Midbrain (tissue), 1 donor: ENCODE results near the gene FCN2.
"Not testable (repeated sequence)": the region's sequence is repeated elsewhere in the genome, so short reads cannot be mapped to it uniquely, and the experiment has no call there.

ENCODE experiments used
- DNase-seq: peaks from one replicate; lab custom pipeline; 2025; lab: John Stamatoyannopoulos, UW

FCN2 gene

GRCh38 chr9:134847752-134848432, 32.7 kb upstream of the FCN2 start:
- no peak for DNase-seq

GRCh38 chr9:134848504-134848903, 32.1 kb upstream of the FCN2 start:
- no peak for DNase-seq

DNA sequence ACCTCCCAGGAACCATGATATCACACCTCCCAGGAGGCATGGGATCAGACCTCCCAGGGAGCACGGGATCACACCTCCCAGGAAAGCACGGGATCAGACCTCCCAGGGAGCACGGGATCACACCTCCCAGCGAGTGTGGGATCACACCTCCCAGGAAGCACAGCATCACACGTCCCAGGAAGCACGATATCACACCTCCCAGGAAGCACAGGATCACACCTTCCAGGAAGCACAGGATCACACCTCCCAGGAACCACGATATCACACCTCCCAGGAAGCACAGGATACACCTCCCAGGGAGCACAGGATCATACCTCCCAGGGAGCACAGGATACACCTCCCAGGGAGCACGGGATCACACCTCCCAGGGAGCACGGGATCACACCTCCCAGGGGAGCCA, 30.0 kb upstream of the FCN2 start:
- DNase-seq: no peak

DNA sequence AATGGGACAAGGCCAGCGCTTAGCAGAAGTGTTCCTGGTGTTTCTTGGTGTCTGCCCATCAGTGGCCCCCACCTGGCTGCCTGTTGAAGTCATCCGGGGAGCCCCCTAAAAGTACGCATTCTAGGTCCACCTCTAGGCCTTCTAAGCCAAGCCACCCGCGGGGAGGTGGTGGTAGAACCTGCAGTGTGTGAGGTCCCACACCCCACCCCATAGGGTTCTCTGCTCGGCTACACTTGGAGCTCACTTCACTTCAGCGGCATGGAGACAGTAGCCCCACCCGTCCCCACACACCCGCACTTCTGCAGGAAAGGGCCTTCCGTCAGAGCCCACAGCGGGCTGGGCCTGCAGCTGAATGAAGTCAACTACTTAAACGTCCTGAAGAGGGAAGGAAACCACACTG, 29.6 kb upstream of the FCN2 start:
- no peak for DNase-seq

GRCh38 chr9:134852906-134853654, 27.5 kb upstream of the FCN2 start:
- no peak for DNase-seq

GRCh38 chr9:134853893-134854292, 26.7 kb upstream of the FCN2 start:
- DNase-seq: no peak

GRCh38 chr9:134854541-134854981, 26.0 kb upstream of the FCN2 start:
- no peak for DNase-seq

DNA sequence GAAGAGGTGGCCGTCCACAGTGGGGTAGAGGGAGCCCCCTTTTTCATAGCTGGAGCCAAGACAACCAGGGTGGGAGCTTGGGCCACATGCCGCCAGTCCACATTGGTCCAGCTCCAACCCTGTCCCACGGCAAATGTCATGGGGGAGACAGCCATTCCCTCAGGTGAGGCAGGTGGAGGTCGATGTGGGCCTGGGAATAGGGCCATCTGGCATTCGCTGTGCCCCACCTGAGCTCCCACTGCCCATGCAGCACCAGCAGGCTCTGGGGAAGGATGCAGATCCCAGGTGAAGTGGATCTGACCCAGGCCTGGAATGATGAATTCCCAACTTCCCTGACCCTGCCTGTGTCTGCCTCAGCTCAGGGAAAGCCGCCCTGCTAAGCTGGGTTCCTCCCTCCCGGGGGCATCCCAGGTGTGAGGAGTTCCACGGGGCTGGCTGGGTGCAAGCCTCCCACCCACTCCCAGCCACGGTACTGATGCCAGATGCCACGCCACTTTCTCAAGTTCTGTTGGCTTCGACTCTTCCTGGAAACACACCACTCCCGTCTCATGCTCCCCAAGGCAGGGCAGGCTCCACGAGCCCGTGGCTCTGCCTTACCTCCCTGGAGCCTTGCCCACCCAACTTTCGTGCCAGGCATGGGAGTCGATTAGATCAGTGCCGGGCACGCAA, 25.2 kb upstream of the FCN2 start:
- DNase-seq: no peak

DNA sequence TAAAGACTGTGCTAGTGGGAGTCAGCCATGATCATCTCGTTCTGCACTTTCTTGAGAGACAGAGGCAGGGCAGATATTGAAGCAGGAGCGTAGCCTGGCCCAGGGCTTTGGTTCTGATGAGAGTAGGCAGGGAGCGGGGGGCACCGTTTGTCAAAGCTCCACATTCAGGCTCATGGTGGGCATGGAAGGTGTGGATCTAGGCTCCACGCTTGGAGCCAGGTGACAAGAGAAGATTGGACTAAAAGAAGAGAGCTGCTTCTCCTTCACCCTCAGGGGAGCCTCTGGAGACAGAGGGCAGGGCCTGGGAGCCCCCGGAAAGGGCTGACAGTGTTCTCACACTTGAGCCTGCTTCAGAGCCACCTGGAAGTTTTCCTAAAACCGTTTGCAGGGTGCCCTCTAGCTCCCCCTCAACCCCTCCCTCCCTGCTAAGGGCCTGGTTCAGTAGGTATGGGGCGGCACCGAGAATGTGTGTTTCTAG, 24.7 kb upstream of the FCN2 start:
- no peak for DNase-seq

- DNase-seq: not testable (repeated sequence)
These were observed 23.2 kb upstream of the FCN2 start for GRCh38 chr9:134857451-134857850.

DNA sequence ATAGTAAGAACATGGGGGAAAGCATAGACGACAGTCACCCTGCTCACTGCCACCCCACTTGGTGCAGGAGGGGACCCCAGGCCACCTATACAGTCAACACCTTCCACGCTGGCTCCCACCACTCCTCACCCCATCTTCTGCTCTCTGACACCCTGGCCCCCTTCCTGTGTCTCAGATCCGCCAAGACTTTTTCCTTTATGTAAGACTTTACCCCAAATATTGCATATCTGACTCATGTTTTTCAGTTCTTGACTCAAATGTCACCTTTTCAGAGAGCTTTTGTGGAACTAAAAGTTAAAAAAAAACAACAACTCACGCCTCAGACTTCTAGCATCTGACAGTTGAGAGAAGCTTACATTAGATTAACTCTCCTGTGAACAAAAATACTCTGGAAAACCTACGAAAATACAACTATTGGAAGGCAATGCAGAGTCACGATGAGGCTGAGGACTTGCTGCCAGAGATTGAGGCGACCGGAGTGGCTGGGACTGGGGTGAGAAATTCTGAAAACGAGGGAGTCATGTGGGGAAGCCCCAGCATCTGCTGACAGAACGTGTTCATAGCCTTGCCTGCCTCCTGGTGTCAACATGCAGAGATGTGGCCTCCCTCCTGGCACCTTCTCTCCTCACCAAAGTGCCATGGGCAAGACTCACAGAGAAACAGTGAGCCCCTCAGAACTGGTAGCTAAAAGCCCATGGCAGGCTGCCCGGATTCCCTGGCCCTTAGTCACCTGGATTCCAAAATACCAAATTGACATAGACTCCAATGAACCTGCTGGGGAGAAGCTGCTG, 22.4 kb upstream of the FCN2 start:
- DNase-seq: no peak

DNA sequence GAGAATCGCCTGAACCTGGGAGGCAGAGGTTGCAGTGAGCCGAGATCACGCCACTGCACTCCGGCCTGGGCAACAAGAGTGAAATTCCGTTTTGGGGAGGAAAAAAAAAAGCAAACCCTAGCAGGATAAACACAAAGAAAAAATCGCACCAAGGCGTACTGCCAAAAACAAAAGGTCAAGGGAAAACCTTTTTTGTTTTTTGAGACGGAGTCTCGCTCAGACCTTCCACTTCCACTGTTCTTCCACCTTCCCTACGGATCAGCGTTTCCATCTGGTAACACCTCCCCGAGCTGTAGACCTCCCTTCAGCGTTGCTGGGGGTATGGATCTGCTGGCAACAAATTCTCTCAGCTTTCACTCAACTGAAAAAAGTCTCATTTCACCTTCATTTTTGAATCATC, 20.1 kb upstream of the FCN2 start:
- DNase-seq: no peak

DNA sequence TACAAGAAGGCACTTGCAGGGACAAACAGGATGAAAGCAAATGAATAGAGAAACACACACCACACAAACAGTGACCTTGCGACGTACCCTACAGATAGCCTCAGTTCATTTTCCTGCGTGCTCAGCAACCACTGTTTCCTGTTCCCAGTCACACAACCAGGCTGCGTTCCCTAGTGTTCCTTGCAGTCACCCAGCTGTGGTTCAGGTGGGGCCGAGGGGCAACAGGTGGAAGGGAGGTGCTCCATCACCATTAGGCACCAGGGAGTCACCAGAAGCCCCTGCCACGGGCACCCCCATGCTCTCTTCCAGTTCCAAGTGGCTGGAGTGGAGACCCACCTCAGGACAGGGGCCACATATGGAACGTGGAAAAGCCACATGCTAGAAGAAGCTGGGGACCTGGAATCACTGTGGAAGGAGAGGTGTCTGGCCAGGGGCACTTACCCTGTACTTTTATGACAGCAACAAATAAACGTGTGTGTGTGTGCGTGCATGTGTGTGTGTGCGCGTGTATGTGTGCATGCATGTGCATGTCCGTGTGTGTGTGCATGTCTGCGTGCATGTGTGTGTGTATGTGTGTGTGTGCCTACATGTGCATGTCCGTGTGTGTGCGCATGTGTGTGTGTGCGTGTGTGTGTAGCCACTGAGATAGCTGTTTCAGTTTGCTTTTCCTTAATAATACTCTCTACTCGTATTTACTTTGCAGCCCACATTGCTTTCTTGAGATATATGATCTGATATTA, 18.8 kb upstream of the FCN2 start:
- no peak for DNase-seq

GRCh38 chr9:134863306-134863902, 17.2 kb upstream of the FCN2 start:
- no peak for DNase-seq

DNA sequence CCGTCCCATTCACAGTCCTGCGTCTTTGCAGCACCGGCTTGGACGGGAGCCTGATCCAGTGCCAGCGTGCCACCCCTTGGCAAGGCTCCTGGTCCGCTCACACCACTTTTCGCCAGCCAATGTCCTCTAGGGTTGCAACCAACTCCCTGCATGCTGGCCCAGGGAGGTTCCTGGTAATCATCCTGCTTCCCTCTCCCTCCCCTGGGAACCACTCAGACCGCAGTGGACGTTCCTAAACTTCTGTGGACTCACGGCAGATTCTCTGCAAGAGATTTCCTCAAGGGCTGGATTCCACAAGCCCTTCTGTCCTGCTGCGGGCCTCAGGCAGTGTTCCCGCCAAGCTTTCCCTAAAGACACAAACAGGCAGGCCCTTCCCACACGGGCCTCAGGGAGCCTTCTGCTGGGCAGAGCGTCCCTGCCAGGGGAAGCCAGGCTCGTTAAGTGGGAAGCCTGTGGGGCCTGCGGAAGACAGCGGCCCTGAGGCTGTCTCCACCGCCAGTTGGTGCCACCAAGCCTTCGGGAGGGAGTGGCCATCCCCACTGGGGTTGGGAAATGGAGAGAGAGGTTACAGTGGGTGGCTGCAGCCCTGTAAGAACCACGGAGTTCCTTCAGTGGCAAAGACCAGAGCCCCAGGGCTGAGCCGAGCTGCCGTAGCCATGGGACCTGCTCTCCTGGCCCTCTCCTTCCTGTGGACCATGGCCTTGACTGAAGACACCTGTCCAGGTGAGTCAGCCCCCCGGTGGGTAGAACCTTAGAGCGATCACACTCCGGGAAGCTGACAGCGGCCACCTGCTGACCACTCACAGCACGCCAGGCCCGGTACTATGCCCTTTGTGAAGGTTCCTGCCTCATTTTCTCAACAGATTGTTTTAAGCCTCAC, 16.4 kb upstream of the FCN2 start:
- no peak for DNase-seq

DNA sequence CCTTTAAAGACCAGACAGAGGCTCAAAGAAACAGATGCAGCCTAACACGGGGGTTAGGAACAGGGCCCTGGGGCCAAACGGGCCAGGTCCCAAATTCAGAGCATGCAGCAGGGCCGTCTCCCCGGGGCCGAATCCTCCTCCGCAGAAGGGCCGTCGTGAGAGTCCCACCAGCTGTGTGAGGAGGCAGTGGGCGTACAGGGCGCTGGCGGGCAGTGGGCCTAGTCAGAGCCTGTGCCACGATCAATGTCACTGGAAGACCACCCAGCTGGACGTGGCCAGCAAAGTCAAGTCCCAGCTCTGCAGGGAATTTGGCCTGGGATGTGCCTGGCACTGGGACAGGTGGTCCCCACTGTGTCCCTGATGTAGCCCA, 15.8 kb upstream of the FCN2 start:
- no peak for DNase-seq

DNA sequence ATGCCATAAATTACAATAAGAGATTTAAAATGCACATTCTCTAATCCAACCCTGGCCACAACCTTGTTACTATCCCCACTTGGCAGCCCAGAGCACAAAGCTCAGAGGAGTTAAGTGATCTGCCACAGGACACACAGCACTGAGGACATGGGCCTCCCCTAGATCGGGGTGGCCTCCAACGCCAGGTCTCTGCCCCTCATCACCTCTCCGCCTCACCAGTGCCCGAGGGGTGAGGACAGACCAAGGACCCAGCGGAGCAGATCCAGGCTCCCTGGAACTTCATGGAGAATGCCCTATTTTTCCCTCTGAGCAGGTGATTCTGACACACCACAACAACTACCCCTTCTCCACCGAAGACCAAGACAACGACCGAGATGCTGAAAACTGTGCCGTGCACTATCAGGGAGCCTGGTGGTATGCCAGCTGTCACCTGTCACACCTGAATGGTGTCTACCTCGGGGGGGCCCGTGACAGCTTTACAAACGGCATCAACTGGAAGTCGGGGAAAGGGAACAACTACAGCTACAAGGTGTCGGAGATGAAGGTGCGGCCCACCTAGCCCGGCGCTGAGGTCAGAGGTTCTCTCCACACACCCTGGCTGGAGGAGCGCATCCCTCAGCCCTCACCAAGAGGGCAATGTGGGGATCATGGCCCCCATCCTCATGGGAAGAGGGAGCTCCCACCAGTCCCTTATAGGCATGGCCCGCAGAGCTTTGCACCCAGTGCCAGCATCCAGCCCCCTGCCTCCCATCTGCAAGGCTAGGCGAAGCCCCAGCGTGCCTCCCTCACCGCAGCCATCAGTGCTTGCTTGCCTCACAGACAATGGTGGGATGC, 12.5 kb upstream of the FCN2 start:
- no peak for DNase-seq

- no peak for DNase-seq
These were observed 11.7 kb upstream of the FCN2 start for GRCh38 chr9:134868751-134869553.
